T-helper 1 cell treated with Interleukin-12 subunit alpha and Interleukin-12 subunit beta and Interleukin-4 antibody, amounts not matched to agents 30 ng/mL and 1 ng/mL, for 36 hours (primary cell): ENCODE results near the gene TUB. TPM values are rescaled to one million over a fixed set of nuclear protein-coding genes. Genes with fewer than 3 reads are reported as not detected.

Source experiments
- intact Hi-C: fragments of 100-400 bp; cut with micrococcal nuclease; formaldehyde crosslinking; loops from one replicate; pipeline ENCODE4 v1.15.1; 2024
- total RNA-seq: library from RNA; stranded (reverse); gene quantifications from 2 replicates; pipeline ENCODE4 v1.2.3, GENCODE V29; 2022

Gene TUB
- total RNA-seq, 1 donor from 2014 or later: 0.05 TPM

DNA sequence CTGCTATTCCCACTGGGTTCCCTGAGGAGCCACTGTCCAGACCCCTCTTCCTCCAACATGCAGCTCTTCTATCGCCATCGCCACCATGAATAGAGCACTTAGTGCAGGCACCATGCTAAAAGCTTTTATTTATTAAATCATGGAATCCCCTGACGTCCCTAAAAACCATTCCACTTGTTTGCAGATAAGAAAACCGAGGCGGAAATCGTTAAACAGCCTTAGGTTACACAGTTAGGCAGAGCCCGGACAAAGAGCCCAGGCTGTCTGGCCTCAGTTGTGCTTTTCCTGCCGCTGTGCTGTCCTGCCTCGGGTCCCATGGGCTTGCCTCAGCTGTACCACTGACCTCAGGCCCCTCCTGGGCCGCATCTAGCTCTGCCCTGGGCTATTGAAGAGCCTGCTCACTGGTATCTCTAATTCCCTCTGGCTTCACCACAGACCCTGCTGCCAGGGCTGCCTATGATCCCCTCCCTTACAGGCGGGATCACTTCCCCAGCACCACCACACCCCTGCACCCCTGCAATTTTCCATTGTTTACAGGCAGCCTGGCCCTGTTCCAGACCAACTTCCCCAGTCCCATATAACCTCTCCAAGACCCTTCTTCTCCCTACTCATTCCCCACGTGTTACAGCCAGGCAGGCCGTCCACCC, 13.0 kb upstream of the TUB start:
- intact Hi-C loops: no loop called here

DNA sequence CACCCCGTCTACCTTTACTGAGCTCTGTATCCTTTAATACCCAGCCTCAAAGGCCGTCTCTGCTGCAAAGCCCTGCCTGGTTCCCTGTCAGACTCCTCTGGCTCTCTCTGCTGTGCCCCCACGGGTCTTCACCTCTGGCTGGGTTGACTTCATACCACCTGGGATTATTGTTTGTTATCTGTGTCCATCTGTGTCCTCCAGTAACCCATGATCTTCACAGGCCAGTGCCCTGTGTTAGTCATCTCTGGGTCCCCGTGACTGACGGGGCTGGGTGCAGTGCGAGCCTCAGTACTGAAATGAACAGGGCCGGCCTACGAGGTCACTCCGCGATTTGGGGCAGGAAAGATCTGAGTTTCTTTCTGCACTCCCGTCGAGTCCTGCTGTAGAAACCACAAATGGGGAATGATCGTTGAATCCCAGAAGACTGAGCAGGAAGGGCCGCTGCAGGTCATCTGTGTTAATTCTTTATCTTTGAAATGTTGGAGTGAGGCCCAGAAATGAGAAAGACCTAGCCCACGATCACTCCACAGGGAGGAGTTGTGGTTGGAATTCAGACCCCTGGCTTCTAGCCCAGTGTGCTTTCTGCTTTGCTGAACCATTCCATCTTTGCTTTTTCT, 12.3 kb upstream of the TUB start:
- intact Hi-C loops: no loop called here

- intact Hi-C loops: no loop called here
These were observed 11.2 kb upstream of the TUB start for GRCh38 chr11:8069771-8070170.

DNA sequence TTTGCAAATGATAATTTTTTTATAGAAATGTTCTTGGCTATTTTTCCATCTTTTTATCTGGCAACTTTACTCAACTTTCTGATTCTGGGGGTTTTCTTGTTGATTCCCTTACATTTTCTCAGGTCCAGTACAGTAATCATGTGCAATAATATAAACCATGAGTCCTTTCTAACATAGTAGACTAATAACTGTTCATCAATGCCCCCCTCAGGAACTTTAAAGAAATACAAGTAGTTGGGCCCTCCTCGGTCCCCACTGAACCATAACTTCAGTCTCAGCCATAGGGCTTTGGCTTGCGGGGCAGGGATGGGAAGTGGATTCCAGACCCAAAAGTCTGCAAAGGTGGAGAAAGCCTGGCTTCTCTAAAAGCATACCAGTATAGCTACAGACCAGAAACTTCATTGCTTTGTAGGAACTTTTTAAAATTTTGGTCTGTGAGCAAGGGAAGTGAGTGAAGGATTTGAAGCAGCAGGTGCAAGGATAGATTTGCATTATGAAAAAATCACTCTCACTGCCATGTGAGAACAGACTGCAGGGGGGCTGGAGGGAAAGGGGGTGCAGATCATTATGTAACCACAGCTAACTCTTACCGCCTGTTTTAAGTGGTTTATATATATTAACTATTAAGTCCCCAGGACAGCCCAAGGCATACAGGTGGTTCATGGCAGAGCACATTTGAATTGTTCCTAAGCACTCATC, 10.4 kb upstream of the TUB start:
- intact Hi-C loops: no loop called here

- intact Hi-C loops: no loop called here
These were observed 9.1 kb upstream of the TUB start for GRCh38 chr11:8071616-8072581.

DNA sequence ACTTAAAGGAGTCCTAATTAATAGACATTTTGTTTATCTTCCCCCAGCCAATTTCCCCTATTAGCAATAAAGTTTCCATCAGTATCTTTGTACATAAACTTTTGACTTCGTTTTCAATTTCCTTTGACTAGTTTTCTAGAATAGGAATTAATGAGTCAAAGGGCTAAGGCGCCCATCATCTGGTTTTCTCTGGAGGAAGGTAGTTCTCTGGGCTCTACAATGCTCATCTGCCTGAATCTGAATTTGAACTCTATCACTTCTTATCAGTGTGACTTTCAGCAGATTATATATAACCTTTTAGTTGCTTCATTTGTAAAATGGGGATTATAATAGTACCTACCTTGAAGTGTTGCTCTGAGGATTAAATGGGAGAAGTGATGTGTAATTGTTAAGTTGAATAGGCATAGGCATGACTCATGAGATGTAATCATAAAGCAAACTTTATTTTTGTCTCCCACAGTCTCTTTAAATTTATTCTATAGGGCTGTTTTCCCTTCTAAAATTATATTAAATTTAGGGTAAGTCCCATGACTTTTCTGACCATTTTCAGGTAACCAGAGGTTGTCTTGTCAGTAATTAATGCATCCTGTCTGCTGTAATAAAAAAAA, 5.8 kb upstream of the TUB start:
- intact Hi-C loops: no loop called here

DNA sequence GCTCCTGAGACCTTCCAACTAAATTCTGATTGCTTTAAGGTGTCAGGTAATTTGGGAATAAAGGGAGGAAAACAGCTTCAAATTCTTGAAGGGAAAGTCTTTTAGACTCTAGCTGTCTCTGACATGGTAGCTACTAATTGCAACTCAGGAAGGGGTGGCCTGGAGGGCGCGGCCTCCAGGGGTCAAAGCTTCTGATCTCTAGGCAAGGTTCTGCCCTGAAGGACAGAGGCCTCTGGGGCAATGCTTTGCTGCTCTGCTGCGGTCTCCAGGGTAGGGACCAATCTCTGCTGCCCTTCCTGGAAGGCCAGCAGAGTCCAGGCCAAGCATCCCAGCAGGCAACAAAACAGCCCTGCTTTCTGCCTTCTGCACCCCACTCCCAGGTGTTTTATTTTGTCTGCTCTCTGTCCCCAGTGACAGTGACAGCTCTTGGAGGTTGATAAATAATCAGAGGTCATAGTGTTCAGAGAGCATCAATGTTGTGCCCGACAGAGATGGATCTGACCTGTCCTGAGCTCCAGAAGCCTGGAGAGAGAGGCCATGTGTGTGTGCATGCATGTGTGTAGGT, 1.8 kb upstream of the TUB start:
- intact Hi-C loops: no loop called here

DNA sequence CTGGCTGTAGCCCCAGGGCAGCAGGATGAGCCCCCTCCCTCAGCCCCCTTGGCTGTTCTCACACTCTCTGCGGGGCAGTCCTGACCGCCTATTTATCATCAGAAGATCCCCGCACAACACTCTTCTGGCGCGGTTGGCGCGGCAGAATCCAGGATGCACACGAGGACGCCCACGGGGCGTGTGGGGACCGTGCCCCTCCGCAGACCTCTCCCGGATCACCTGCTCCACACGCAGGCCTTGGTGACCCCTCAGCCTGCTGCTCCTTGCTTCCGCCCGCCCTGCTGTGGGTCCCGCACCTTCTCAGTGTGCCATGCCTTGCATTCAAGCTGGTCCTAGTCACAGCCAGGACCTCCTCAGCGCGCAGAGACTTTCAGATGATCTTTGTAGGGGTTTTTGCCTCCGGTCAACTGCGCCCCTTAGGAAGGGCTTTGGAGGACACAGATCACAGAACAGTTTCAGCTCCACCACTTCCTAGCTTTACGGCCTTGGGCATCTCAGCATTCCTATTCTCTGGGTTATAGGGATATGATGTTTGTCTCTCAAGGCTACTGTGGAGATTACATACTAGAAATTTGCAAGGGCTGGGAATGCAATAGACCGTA, 841 bp upstream of the TUB start:
- intact Hi-C loops: no loop called here

GRCh38 chr11:8081591-8082250, 710 bp downstream of the TUB start:
- intact Hi-C loops: no loop called here

GRCh38 chr11:8082391-8083087, 1.5 kb downstream of the TUB start:
- intact Hi-C loops: no loop called here

- intact Hi-C loops: no loop called here
These were observed 2.0 kb downstream of the TUB start for GRCh38 chr11:8083088-8083395.

GRCh38 chr11:8083871-8084281, 2.9 kb downstream of the TUB start:
- intact Hi-C loops: no loop called here

- intact Hi-C loops: no loop called here
These were observed 3.3 kb downstream of the TUB start for GRCh38 chr11:8084352-8084751.

DNA sequence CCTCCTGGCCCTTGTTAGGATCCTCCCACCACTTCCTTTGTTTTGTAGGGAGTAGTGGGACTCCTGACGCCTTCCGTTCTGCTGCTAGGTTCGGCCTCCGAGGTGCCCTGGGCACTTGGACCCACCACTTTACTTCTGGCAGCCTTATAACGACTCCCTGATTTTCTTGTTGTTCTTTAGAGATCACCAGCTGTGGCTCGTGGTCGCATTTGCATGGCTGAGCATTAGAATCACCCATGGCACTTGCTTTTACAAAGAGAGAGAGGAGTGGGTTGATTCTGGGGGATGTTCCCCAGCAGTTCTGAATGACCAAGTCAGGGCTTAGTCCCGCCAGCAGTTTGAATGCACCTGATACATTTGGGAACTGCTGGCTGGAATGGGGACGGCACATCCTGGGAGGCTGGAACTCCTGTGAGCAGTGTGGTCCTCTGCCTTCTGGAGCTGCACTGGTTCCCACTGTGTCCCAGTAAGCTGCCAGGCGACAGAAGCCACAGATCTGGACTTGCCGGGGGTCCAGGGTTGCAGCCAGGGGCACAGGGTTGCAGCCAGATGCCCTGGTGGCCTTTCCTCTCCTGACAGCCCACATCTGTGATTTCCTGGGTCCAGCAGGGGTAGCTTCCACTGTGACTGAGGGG, 4.1 kb downstream of the TUB start:
- intact Hi-C loops: no loop called here

DNA sequence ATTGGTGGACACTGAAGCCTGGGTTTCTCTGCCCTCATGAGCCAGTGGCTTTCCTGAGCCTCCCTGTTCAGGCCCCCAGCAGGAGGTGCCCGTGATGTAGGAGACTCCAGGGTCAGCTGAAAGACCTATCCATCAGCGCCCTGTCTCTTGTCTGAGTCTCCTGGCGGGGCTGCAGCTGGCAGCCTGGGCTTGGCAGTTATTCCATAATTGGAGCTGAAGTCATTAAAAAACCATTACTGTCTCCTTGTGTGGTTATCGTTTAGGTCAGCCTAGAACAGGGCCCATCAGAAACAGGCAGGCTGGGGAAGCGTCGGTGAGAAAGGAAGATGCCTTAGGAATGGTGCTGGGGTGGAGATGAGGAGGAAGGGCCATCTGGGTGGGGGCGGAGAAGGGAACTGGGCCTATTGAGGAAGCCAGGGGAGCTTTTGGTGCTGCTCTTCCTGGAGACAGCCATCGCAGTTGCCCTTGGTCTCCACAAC, 5.0 kb downstream of the TUB start:
- intact Hi-C loops: no loop called here

DNA sequence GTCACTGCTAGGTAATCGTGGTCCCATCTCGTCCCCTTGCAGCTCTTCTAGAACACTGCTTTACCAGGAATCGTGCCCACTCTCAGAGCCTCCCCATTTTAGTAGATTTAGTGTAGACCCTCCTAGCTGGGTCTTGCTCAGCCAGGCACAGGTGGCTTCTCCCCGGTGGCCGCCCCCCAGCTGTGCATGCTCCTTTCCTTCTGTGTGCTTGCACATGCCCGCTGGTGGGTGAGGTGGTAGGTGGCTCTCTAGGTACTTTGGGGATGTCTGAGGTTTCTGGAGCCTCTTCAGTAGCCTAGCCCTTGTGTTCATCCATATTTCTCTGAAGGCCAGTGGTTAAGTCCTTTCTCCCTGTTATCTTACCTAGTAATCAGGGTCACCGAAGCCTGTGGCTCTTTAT, 5.6 kb downstream of the TUB start:
- intact Hi-C loops: no loop called here

- intact Hi-C loops: no loop called here
These were observed 6.2 kb downstream of the TUB start for GRCh38 chr11:8087185-8087584.

- intact Hi-C loops: no loop called here
These were observed 6.7 kb downstream of the TUB start for GRCh38 chr11:8087756-8088155.
